HG03571 (cell line): ENCODE data around the gene CETP.
A peak's percentile ranks its signal among the peaks of the same experiment; 100 is the strongest.
"Not testable (repeated sequence)": the region's sequence is repeated elsewhere in the genome, so short reads cannot be mapped to it uniquely, and the experiment has no call there.

Experiments used
- ATAC-seq: cut with Tn5 transposase; IDR thresholded peaks from one replicate; pipeline ENCODE4 v1.9.1; 2021; ENCODE audit not compliant: unreplicated experiment

Gene CETP

GRCh38 chr16:56995136-56995805 is 33.5 kb downstream of the CETP start:
- no peak for ATAC-seq

- no peak for ATAC-seq
Measured at GRCh38 chr16:56997264-56997663, 35.5 kb downstream of the CETP start.

GRCh38 chr16:56997931-56998330 is 36.2 kb downstream of the CETP start:
- ATAC-seq: no peak

GRCh38 chr16:56998352-56998751 is 36.6 kb downstream of the CETP start:
- ATAC-seq: no peak

GRCh38 chr16:56998861-56999260 is 37.1 kb downstream of the CETP start:
- ATAC-seq: no peak

- ATAC-seq: no peak
Measured at GRCh38 chr16:56999409-57000270, 37.9 kb downstream of the CETP start.

- ATAC-seq: peak; percentile 54
Measured at GRCh38 chr16:57000271-57001025, 38.7 kb downstream of the CETP start.

GRCh38 chr16:57001026-57001679 is 39.4 kb downstream of the CETP start:
- no peak for ATAC-seq

GRCh38 chr16:57003439-57004386 is 42.0 kb downstream of the CETP start:
- ATAC-seq: no peak

GRCh38 chr16:57004387-57005250 is 42.9 kb downstream of the CETP start:
- no peak for ATAC-seq

- not testable (repeated sequence) for ATAC-seq
Measured at GRCh38 chr16:57005597-57005996, 43.8 kb downstream of the CETP start.

- no peak for ATAC-seq
Measured at GRCh38 chr16:57007050-57007449, 45.3 kb downstream of the CETP start.

GRCh38 chr16:57007530-57007929 is 45.8 kb downstream of the CETP start:
- no peak for ATAC-seq

- ATAC-seq: no peak
Measured at GRCh38 chr16:57008440-57008839, 46.7 kb downstream of the CETP start.

- no peak for ATAC-seq
Measured at GRCh38 chr16:57009643-57010170, 48.0 kb downstream of the CETP start.

GRCh38 chr16:57012353-57012752 is 50.6 kb downstream of the CETP start:
- no peak for ATAC-seq

- ATAC-seq: no peak
Measured at GRCh38 chr16:57013229-57013628, 51.5 kb downstream of the CETP start.

- ATAC-seq: no peak
Measured at GRCh38 chr16:57013902-57014301, 52.2 kb downstream of the CETP start.

- ATAC-seq: no peak
Measured at GRCh38 chr16:57016301-57016700, 54.6 kb downstream of the CETP start.
